ENCODE results near the gene SLC35G4.
A peak's percentile ranks its signal among the peaks of the same experiment; 100 is the strongest.

DNA sequence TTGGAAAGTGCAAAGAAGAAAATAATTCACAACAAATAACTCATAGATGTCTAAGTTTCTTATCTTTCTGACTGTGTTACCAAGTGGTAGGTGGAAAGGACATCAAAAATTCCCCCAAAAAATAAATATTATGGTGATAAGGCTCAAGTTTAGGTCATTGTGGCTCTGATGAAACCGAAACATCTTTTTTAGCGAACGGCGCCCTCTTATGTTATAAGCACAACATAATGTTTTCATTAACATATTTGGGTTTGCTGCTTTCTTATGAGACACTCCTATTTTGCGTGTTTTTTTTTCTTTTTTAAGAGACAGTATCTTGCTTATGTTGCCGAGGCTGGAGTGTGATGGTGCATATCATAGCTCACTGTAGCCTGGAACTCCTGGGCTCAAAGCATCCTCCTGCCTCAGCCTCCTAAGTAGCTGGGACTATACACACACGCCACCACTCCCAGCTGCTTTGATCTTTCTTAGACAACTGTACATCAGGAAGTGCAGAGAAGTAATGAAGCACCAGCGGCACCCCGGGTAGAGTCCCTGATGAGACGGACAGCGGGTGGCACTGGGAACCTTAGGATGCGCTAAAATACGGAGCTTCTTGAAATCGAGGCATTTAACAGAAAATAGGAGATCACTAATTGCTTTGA, 38.5 kb upstream of the SLC35G4 start:
- TF ChIP-seq, protein P1, sequence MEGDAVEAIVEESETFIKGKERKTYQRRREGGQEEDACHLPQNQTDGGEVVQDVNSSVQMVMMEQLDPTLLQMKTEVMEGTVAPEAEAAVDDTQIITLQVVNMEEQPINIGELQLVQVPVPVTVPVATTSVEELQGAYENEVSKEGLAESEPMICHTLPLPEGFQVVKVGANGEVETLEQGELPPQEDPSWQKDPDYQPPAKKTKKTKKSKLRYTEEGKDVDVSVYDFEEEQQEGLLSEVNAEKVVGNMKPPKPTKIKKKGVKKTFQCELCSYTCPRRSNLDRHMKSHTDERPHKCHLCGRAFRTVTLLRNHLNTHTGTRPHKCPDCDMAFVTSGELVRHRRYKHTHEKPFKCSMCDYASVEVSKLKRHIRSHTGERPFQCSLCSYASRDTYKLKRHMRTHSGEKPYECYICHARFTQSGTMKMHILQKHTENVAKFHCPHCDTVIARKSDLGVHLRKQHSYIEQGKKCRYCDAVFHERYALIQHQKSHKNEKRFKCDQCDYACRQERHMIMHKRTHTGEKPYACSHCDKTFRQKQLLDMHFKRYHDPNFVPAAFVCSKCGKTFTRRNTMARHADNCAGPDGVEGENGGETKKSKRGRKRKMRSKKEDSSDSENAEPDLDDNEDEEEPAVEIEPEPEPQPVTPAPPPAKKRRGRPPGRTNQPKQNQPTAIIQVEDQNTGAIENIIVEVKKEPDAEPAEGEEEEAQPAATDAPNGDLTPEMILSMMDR (IDR thresholded peaks at IDR 0.05; ENCODE audit: insufficient read depth, low read length): peak; percentile 7
- no peak for TF ChIP-seq POLR2AphosphoS5 (IDR thresholded peaks at IDR 0.05; ENCODE audit: low read depth)
- TF ChIP-seq, protein P2, sequence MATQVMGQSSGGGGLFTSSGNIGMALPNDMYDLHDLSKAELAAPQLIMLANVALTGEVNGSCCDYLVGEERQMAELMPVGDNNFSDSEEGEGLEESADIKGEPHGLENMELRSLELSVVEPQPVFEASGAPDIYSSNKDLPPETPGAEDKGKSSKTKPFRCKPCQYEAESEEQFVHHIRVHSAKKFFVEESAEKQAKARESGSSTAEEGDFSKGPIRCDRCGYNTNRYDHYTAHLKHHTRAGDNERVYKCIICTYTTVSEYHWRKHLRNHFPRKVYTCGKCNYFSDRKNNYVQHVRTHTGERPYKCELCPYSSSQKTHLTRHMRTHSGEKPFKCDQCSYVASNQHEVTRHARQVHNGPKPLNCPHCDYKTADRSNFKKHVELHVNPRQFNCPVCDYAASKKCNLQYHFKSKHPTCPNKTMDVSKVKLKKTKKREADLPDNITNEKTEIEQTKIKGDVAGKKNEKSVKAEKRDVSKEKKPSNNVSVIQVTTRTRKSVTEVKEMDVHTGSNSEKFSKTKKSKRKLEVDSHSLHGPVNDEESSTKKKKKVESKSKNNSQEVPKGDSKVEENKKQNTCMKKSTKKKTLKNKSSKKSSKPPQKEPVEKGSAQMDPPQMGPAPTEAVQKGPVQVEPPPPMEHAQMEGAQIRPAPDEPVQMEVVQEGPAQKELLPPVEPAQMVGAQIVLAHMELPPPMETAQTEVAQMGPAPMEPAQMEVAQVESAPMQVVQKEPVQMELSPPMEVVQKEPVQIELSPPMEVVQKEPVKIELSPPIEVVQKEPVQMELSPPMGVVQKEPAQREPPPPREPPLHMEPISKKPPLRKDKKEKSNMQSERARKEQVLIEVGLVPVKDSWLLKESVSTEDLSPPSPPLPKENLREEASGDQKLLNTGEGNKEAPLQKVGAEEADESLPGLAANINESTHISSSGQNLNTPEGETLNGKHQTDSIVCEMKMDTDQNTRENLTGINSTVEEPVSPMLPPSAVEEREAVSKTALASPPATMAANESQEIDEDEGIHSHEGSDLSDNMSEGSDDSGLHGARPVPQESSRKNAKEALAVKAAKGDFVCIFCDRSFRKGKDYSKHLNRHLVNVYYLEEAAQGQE (IDR thresholded peaks at IDR 0.05; ENCODE audit: insufficient replicate concordance, low read depth): no peak
- no peak for TF ChIP-seq SPI1 (IDR thresholded peaks at IDR 0.05; ENCODE audit: borderline replicate concordance, low read depth)
- no peak for TF ChIP-seq GABPA (IDR thresholded peaks at IDR 0.05; ENCODE audit: low read depth)

Data from HL-60 (cell line).